PFSK-1 (cell line): ENCODE data around the gene HS6ST1.

Source experiments
- FOXP2 ChIP-seq: optimal IDR thresholded peaks from 2 replicates; pipeline ENCODE3; 2011; ENCODE audit warnings: borderline replicate concordance, control low read depth, inconsistent platforms; ENCODE audit not compliant: insufficient read depth; ENCODE audit errors: extremely low read length, extremely low read depth
- POLR2AphosphoS5 ChIP-seq: IDR thresholded peaks from 2 replicates; pipeline ENCODE4 v1.6.1; 2012; ENCODE audit warnings: low read depth, mild to moderate bottlenecking, control low read depth, low read length, moderate library complexity
- REST ChIP-seq, 2 experiments: IDR thresholded peaks; 2 replicates each; pipeline versions ENCODE4 v1.6.1 to v1.8.0; 2011 to 2012; ENCODE audit warnings: low read depth in 2 of 2, low read length in 2 of 2, control low read depth in 1 of 2, inconsistent platforms in 1 of 2, mild to moderate bottlenecking in 1 of 2, moderate library complexity in 1 of 2; ENCODE audit not compliant: insufficient read depth in 1 of 2
- SIN3A ChIP-seq: IDR thresholded peaks from 2 replicates; pipeline ENCODE4 v1.6.1; 2012; ENCODE audit warnings: mild to moderate bottlenecking, low read length, moderate library complexity, borderline replicate concordance; ENCODE audit not compliant: insufficient read depth
- TAF1 ChIP-seq: IDR thresholded peaks from 2 replicates; pipeline ENCODE4 v1.6.1; 2012; ENCODE audit warnings: low read length, control low read depth, borderline replicate concordance; ENCODE audit not compliant: insufficient read depth

The HS6ST1 gene

GRCh38 chr2:128360711-128361110 is 42.0 kb upstream of the HS6ST1 start:
- TF ChIP-seq REST (IDR thresholded peaks at IDR 0.05; ENCODE audit: insufficient read depth in 1 of 2, low read depth in 2 of 2, low read length in 2 of 2), result no peak
- TF ChIP-seq POLR2AphosphoS5, result no peak
- TF ChIP-seq SIN3A, result no peak
- TF ChIP-seq TAF1, result no peak
- TF ChIP-seq FOXP2, result no peak

GRCh38 chr2:128359841-128360240 is 41.2 kb upstream of the HS6ST1 start:
- TF ChIP-seq FOXP2 (no peak), SIN3A (no peak), REST (IDR thresholded peaks at IDR 0.05; ENCODE audit: insufficient read depth in 1 of 2, low read depth in 2 of 2, low read length in 2 of 2) (no peak), TAF1 (no peak), POLR2AphosphoS5 (no peak)

DNA sequence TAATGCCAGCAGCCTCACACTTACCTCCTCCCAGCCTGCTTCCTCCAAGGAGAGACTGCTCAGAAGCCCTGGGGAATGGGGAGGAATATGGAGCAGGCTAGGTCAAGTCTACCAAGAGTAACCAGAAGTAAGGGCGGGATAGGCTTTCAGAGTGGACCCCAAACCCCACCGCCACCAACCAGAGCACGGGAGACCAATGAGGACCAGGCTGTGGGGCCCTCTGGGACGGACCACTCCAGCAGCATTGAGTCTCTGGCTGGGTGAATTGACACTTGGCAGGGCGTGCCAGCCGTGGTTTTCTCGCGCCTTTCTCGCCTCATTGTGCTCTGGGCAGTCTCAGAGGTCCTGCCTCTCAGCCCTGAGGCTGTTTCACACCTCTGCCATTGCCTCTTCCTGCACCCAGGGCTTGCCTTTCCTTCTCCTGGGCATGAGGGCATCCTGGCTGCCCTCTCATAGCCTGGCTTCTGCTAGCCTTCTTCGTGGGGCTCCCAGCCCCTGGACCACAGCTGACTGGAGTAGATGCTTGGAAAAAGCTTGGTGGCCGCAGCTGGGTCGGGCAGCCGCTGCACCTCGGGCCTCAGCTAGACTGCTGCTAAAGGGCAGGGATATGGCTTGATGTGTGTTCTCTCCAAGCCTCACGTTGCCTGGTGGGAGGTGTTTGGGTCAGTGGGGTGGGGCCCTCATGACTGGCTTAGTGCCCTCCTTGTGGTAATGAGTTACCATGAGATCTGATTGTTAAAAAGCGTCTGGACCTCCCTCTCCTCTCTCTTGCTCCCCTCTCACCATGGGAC is 40.5 kb upstream of the HS6ST1 start:
- no peak for TF ChIP-seq TAF1
- TF ChIP-seq REST (IDR thresholded peaks at IDR 0.05; ENCODE audit: insufficient read depth in 1 of 2, low read depth in 2 of 2, low read length in 2 of 2), result no peak
- no peak for TF ChIP-seq POLR2AphosphoS5

GRCh38 chr2:128357506-128358370 is 39.1 kb upstream of the HS6ST1 start:
- TF ChIP-seq POLR2AphosphoS5, result no peak
- no peak for TF ChIP-seq FOXP2
- TF ChIP-seq SIN3A, result no peak
- TF ChIP-seq TAF1, result no peak
- TF ChIP-seq REST (IDR thresholded peaks at IDR 0.05; ENCODE audit: insufficient read depth in 1 of 2, low read depth in 2 of 2, low read length in 2 of 2), result no peak
